ENCODE measurements around the gene NOP56.

NOP56 gene

GRCh38 chr20:2651772-2652723 is at the start of gene NOP56:
Gene NOP56, plus strand, starts transcription at chr20:2652632. Its CDS starts 29 bp downstream, at chr20:2652661.
- DNase-seq (ENCODE audit: low read depth in 2 of 2), result peak; percentile 89 to 91

GRCh38 chr20:2602746-2603145 is 49.7 kb upstream of the NOP56 start:
- no peak for DNase-seq (ENCODE audit: low read depth in 2 of 2)

- no peak for DNase-seq (ENCODE audit: low read depth in 2 of 2)
Observed at GRCh38 chr20:2603816-2604505, 48.5 kb upstream of the NOP56 start.

GRCh38 chr20:2604506-2604835 is 48.0 kb upstream of the NOP56 start:
- DNase-seq (ENCODE audit: low read depth in 2 of 2), result no peak

- DNase-seq (ENCODE audit: low read depth in 2 of 2), result no peak
Observed at GRCh38 chr20:2606507-2607006, 45.9 kb upstream of the NOP56 start.

GRCh38 chr20:2610326-2610725 is 42.1 kb upstream of the NOP56 start:
- DNase-seq (ENCODE audit: low read depth in 2 of 2), result no peak

- no peak for DNase-seq (ENCODE audit: low read depth in 2 of 2)
Observed at GRCh38 chr20:2610941-2611720, 41.3 kb upstream of the NOP56 start.

GRCh38 chr20:2612073-2612472 is 40.4 kb upstream of the NOP56 start:
- no peak for DNase-seq (ENCODE audit: low read depth in 2 of 2)

- DNase-seq (ENCODE audit: low read depth in 2 of 2), result no peak
Observed at GRCh38 chr20:2616634-2617033, 35.8 kb upstream of the NOP56 start.

GRCh38 chr20:2617099-2617714 is 35.2 kb upstream of the NOP56 start:
- no peak for DNase-seq (ENCODE audit: low read depth in 2 of 2)

- no peak for DNase-seq (ENCODE audit: low read depth in 2 of 2)
Observed at GRCh38 chr20:2618815-2619214, 33.6 kb upstream of the NOP56 start.

GRCh38 chr20:2619337-2619736 is 33.1 kb upstream of the NOP56 start:
- no peak for DNase-seq (ENCODE audit: low read depth in 2 of 2)

GRCh38 chr20:2619961-2620595 is 32.4 kb upstream of the NOP56 start:
- DNase-seq (ENCODE audit: low read depth in 2 of 2), result no peak

GRCh38 chr20:2624190-2624589 is 28.2 kb upstream of the NOP56 start:
- DNase-seq (ENCODE audit: low read depth in 2 of 2), result no peak

- DNase-seq (ENCODE audit: low read depth in 2 of 2), result no peak
Observed at GRCh38 chr20:2625062-2625461, 27.4 kb upstream of the NOP56 start.

GRCh38 chr20:2626853-2627541 is 25.4 kb upstream of the NOP56 start:
- no peak for DNase-seq (ENCODE audit: low read depth in 2 of 2)

GRCh38 chr20:2631228-2631627 is 21.2 kb upstream of the NOP56 start:
- DNase-seq (ENCODE audit: low read depth in 2 of 2), result no peak

GRCh38 chr20:2633381-2633780 is 19.1 kb upstream of the NOP56 start:
- DNase-seq (ENCODE audit: low read depth in 2 of 2), result no peak

GRCh38 chr20:2637246-2637645 is 15.2 kb upstream of the NOP56 start:
- DNase-seq (ENCODE audit: low read depth in 2 of 2), result no peak

GRCh38 chr20:2640260-2640659 is 12.2 kb upstream of the NOP56 start:
- no peak for DNase-seq (ENCODE audit: low read depth in 2 of 2)

- DNase-seq (ENCODE audit: low read depth in 2 of 2), result no peak
Observed at GRCh38 chr20:2640899-2641298, 11.5 kb upstream of the NOP56 start.

Data from stimulated activated CD8-positive, alpha-beta memory T cell treated with anti-CD3 and anti-CD28 coated beads, Interleukin-15, amount 100 ng/mL, for 48 hours (primary cell).